ENCODE data around the gene SMIM45.

SMIM45 gene

DNA sequence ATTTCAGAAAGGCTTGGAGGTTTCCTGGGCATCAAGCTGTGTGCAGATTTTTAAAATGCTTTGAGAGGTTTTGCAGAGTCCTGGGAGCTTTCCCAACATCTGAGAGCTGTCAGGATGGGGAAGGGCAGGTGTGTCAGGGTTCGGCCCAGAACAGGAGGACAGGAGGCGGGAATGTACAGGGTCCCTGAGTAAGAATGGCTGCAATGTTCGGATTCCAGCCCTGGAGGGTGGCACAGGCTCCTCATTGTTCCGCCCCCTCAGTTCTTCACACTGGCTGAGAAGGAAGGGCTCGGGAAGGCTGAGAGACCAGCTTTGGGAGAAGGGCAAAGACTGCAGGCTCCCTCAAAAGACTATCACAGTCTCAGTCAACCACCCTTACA is 12.2 kb downstream of the SMIM45 start:
- ATAC-seq (ENCODE audit: low read depth) = no peak
- Histone ChIP-seq H2BK15ac (ENCODE audit: low read depth, low read length) (no peak overlapping the region), H3K4ac (ENCODE audit: low read depth, low read length) (no peak overlapping the region), H2AK9ac (replicated peaks; ENCODE audit: low read depth, low read length, poor library complexity) (no peak overlapping the region), H3K23ac (ENCODE audit: low read depth, low read length) (no peak overlapping the region), H3K27me3 (ENCODE audit: control insufficient read depth, insufficient read depth, low read length) (peaks cover 8% of the 10 kb centered on the region; the same call in 1 of the 2 replicates), H3K9ac (ENCODE audit: low read depth, low read length) (no peak overlapping the region), H2AK5ac (ENCODE audit: low read depth, low read length) (no peak overlapping the region), H2AFZ (replicated peaks; ENCODE audit: low read length, poor library complexity) (no peak overlapping the region), H3K14ac (replicated peaks; ENCODE audit: low read depth, low read length) (no peak overlapping the region), H3K56ac (ENCODE audit: extremely low read depth, insufficient read depth, low read length) (no peak overlapping the region), H4K91ac (ENCODE audit: insufficient read depth, low read depth, low read length) (no peak overlapping the region), H3K4me3 (ENCODE audit: insufficient read depth, low read depth, low read length) (no peak overlapping the region), H3K9me3 (ENCODE audit: control insufficient read depth, insufficient read depth, low read length) (no peaks in the 10 kb centered on the region), H4K20me1 (ENCODE audit: insufficient read depth, low read length) (no peaks in the 10 kb centered on the region), H3K4me1 (ENCODE audit: control insufficient read depth, insufficient read depth, low read length) (no peaks in the 10 kb centered on the region; the same call in 1 of the 2 replicates), H4K5ac (ENCODE audit: low read depth, low read length) (no peak overlapping the region), H3K27ac (ENCODE audit: insufficient read depth, low read length) (no peak overlapping the region), H4K8ac (ENCODE audit: low read depth in 2 of 2, low read length in 2 of 2) (no peak overlapping the region), H2BK5ac (ENCODE audit: low read depth, low read length, poor library complexity, severe bottlenecking) (no peak overlapping the region), H2BK20ac (ENCODE audit: low read depth, low read length) (no peak overlapping the region), H3K36me3 (ENCODE audit: control insufficient read depth, insufficient read depth, low read length) (no peaks in the 10 kb centered on the region), H3K79me1 (ENCODE audit: low read depth in 1 of 2, low read length in 2 of 2) (no peaks in the 10 kb centered on the region), H3K9me1 (ENCODE audit: insufficient read depth, low read length) (no peaks in the 10 kb centered on the region), H2BK120ac (ENCODE audit: low read depth, low read length) (no peak overlapping the region), H3K4me2 (ENCODE audit: low read depth, low read length) (no peak overlapping the region), H3K18ac (ENCODE audit: low read depth, low read length) (no peak overlapping the region)
- DNase-seq = no peak
- BruUV-seq (replicated peaks) = no TSS peak
- no CpG with 5 or more reads among the region's 5 CpGs for WGBS, 2 experiments (ENCODE audit: extremely low coverage in 2 of 2, insufficient read length in 1 of 2)
- dilution Hi-C loops (cut with HindIII; ENCODE audit: low sequenced_read_pairs, unreplicated experiment) = no loop called here
- intact Hi-C loops (cut with micrococcal nuclease) = no loop called here
- in situ Hi-C loops (cut with MboI; ENCODE audit: low sequenced_read_pairs) = no loop called here
- ChIA-PET POLR2A (ENCODE audit: unreplicated experiment) (no interaction called here), CTCF (no interaction called here)
- TF ChIP-seq SMC3 (IDR thresholded peaks at IDR 0.05; ENCODE audit: low read depth, low read length) (no peak), BHLHE40 (IDR thresholded peaks at IDR 0.05; ENCODE audit: low read depth, low read length) (no peak), FOS (IDR thresholded peaks at IDR 0.05; ENCODE audit: low read depth, low read length) (no peak), POLR2A (IDR thresholded peaks at IDR 0.05; ENCODE audit: low read depth, low read length) (no peak), ELK1 (IDR thresholded peaks at IDR 0.05; ENCODE audit: borderline replicate concordance, low read depth, low read length) (no peak), RCOR1 (IDR thresholded peaks at IDR 0.05; ENCODE audit: insufficient replicate concordance, low read length) (no peak), CHD1 (IDR thresholded peaks at IDR 0.05; ENCODE audit: low read depth, low read length) (no peak), MXI1 (IDR thresholded peaks at IDR 0.05; ENCODE audit: borderline replicate concordance, low read depth, low read length) (no peak), CEBPB (IDR thresholded peaks at IDR 0.05; ENCODE audit: low read depth, low read length) (no peak), NFE2L2 (IDR thresholded peaks at IDR 0.05; ENCODE audit: low read depth, low read length) (no peak)
- TF ChIP-seq, protein P1, sequence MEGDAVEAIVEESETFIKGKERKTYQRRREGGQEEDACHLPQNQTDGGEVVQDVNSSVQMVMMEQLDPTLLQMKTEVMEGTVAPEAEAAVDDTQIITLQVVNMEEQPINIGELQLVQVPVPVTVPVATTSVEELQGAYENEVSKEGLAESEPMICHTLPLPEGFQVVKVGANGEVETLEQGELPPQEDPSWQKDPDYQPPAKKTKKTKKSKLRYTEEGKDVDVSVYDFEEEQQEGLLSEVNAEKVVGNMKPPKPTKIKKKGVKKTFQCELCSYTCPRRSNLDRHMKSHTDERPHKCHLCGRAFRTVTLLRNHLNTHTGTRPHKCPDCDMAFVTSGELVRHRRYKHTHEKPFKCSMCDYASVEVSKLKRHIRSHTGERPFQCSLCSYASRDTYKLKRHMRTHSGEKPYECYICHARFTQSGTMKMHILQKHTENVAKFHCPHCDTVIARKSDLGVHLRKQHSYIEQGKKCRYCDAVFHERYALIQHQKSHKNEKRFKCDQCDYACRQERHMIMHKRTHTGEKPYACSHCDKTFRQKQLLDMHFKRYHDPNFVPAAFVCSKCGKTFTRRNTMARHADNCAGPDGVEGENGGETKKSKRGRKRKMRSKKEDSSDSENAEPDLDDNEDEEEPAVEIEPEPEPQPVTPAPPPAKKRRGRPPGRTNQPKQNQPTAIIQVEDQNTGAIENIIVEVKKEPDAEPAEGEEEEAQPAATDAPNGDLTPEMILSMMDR (conservative IDR thresholded peaks at IDR 0.05; ENCODE audit: low read depth, low read length) = no peak
- TF ChIP-seq, protein P2, sequence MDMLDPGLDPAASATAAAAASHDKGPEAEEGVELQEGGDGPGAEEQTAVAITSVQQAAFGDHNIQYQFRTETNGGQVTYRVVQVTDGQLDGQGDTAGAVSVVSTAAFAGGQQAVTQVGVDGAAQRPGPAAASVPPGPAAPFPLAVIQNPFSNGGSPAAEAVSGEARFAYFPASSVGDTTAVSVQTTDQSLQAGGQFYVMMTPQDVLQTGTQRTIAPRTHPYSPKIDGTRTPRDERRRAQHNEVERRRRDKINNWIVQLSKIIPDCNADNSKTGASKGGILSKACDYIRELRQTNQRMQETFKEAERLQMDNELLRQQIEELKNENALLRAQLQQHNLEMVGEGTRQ (IDR thresholded peaks at IDR 0.05; ENCODE audit: low read depth, low read length) = no peak

All from IMR-90 (cell line).